Spleen (tissue), 11 donors: ENCODE measurements around the gene SAP130. TPM values are rescaled to one million over a fixed set of nuclear protein-coding genes. Genes with fewer than 3 reads are reported as not detected.

ENCODE experiments used
- DNase-seq: peaks from one replicate; pipeline ENCODE4 v3.0.0-alpha.2; 2020
- H3K27ac ChIP-seq, 8 donors: fragments of 200-600 bp; sonication (generic) in 7 of 8; 1 replicate in 4 of 8; 2 replicates in 4 of 8; pipeline versions ENCODE4 v1.5.0 to v1.8.0; 2016 to 2021; ENCODE audit warnings: inconsistent platforms in 4 of 8, mild to moderate bottlenecking in 4 of 8, moderate library complexity in 1 of 8
- H3K27me3 ChIP-seq, 7 donors: fragments of 200-600 bp; sonication (generic) in 6 of 7; replicated peaks in 1 of 7; 1 replicate in 4 of 7; 2 replicates in 3 of 7; pipeline versions ENCODE4 v1.5.0 to v1.8.0; 2016 to 2021; ENCODE audit warnings: inconsistent platforms in 3 of 7, mild to moderate bottlenecking in 1 of 7
- H3K36me3 ChIP-seq, 6 donors: fragments of 200-600 bp; sonication (generic) in 5 of 6; 1 replicate in 4 of 6; 2 replicates in 2 of 6; pipeline versions ENCODE4 v1.5.0 to v1.8.0; 2016 to 2021; ENCODE audit warnings: inconsistent platforms in 2 of 6
- H3K4me1 ChIP-seq, 6 donors: fragments of 200-600 bp; sonication (generic) in 5 of 6; 1 replicate in 3 of 6; 2 replicates in 3 of 6; pipeline versions ENCODE4 v1.5.0 to v1.8.0; 2016 to 2021; ENCODE audit warnings: inconsistent platforms in 3 of 6
- H3K4me3 ChIP-seq, 8 donors: fragments of 200-600 bp; sonication (generic) in 7 of 8; 1 replicate in 4 of 8; 2 replicates in 4 of 8; pipeline versions ENCODE4 v1.5.0 to v1.8.0; 2016 to 2021; ENCODE audit warnings: inconsistent platforms in 4 of 8, mild to moderate bottlenecking in 4 of 8, moderate library complexity in 2 of 8
- H3K9me3 ChIP-seq, 8 donors: fragments of 200-600 bp; sonication (generic) in 7 of 8; 1 replicate in 4 of 8; 2 replicates in 4 of 8; pipeline versions ENCODE4 v1.5.0 to v1.8.0; 2016 to 2021; ENCODE audit warnings: inconsistent platforms in 4 of 8
- CTCF ChIP-seq, 11 experiments: fragments of 200-600 bp in 7 of 11; fragments of 450-650 bp in 4 of 11; sonication (generic) in 4 of 11; IDR thresholded peaks in 8 of 11; conservative IDR thresholded peaks in 3 of 11; 1 replicate in 7 of 11; 2 replicates in 4 of 11; pipeline versions ENCODE4 v1.4.0 to v1.8.0; 2016 to 2021; ENCODE audit warnings: antibody characterized with exemption in 11 of 11, inconsistent platforms in 4 of 11, mild to moderate bottlenecking in 1 of 11
- POLR2A ChIP-seq, 3 donors: fragments of 450-650 bp; IDR thresholded peaks; one replicate each; pipeline ENCODE4 v1.5.1; 2017; ENCODE audit warnings: antibody characterized with exemption in 3 of 3, mild to moderate bottlenecking in 1 of 3
- POLR2AphosphoS5 ChIP-seq, 3 donors: sonication (generic); formaldehyde crosslinking; IDR thresholded peaks; one replicate each; pipeline ENCODE4 v1.5.1; 2017; ENCODE audit warnings: antibody characterized with exemption in 3 of 3
- WGBS, 5 donors: extraction: QIAGEN DNeasy Blood & Tissue Kit in 3 of 5; methylation state at CpG; one replicate each; pipeline versions ENCODE4 v1.1.5 to v1.1.7; 2013 to 2018; 5-methylcytosine and 5-hydroxymethylcytosine counted together
- intact Hi-C: fragments of 100-400 bp; cut with DNase I; formaldehyde crosslinking; loops from one replicate; pipeline ENCODE4 v1.15.0; 2023; ENCODE audit warnings: low total_unique reads
- polyA plus RNA-seq, 3 donors: library from polyadenylated mRNA; stranded (reverse); fragments of 200-250 nt; gene quantifications; one replicate each; pipeline ENCODE4 v1.2.1, GENCODE V29; 2013
- total RNA-seq, 7 donors: library from RNA; depleted of rRNA in 3 of 7; stranded (reverse); fragments of >200 nt in 3 of 7; fragmentation: NEBNext Ultra II Directional in 4 of 7; extraction: Animal tissue kit (Norgen Biotek cat#: 25700) in 4 of 7; gene quantifications; one replicate each; pipeline versions ENCODE4 v1.1.0 to v1.2.1, GENCODE V29; 2016 to 2021
- donor health status: healthy with polysubstance abuse.
- donor health status: DM: no; HTN: no; CAD: no; lungs with moderate emphysema.
- donor health status: DM: no; HTN: no; CAD: no.
- donor health status: Bipolar disorder and iron deficiency.
- donor health status: healthy.
- donor health status: DM: no; HTN: no; CAD: no.
- donor health status: DM: yes; HTN: yes; CAD: no.

SAP130 gene
- total and polyA plus RNA-seq, 10 donors = 3.6 to 23.5 (median 16.5) TPM

- H3K36me3 ChIP-seq = peaks cover 6 to 55% (median 51%) of the 10 kb centered on the region in 6 donors
- H3K4me1 ChIP-seq = no peaks in the 10 kb centered on the region
- intact Hi-C loops = no loop called here
- DNase-seq = no peak
- TF ChIP-seq CTCF (IDR thresholded peaks at IDR 0.05 in 8 of 11, conservative IDR thresholded peaks at IDR 0.05 in 3 of 11) (no peak), POLR2AphosphoS5 (IDR thresholded peaks at IDR 0.05) (no peak), POLR2A (IDR thresholded peaks at IDR 0.05) (no peak)
- H3K4me3 ChIP-seq = no peak overlapping the region
- WGBS, 5 donors = 84 to 91% (median 87%) methylated on average over 12 of the region's 12 CpGs
- no peak overlapping the region for H3K27ac ChIP-seq
- no peaks in the 10 kb centered on the region for H3K27me3 ChIP-seq
- H3K9me3 ChIP-seq = no peaks in the 10 kb centered on the region
Measured at GRCh38 chr2:127940641-127941040, 87.2 kb downstream of the SAP130 start.

GRCh38 chr2:127935337-127935736 is 92.5 kb downstream of the SAP130 start:
- H3K4me3 ChIP-seq = no peak overlapping the region
- H3K27ac ChIP-seq = no peak overlapping the region
- no peaks in the 10 kb centered on the region for H3K4me1 ChIP-seq
- no peak for DNase-seq
- intact Hi-C loops = no loop called here
- peaks cover 0 to 2% (median under 1%) of the 10 kb centered on the region in 6 donors for H3K36me3 ChIP-seq
- 84 to 92% (median 91%) methylated on average over 6 of the region's 6 CpGs for WGBS, 5 donors
- no peaks in the 10 kb centered on the region for H3K9me3 ChIP-seq
- TF ChIP-seq POLR2AphosphoS5 (IDR thresholded peaks at IDR 0.05) (no peak), POLR2A (IDR thresholded peaks at IDR 0.05) (no peak), CTCF (IDR thresholded peaks at IDR 0.05 in 8 of 11, conservative IDR thresholded peaks at IDR 0.05 in 3 of 11) (no peak)
- no peaks in the 10 kb centered on the region for H3K27me3 ChIP-seq

GRCh38 chr2:127932199-127932876 is 95.5 kb downstream of the SAP130 start:
- no peaks in the 10 kb centered on the region for H3K27me3 ChIP-seq
- H3K36me3 ChIP-seq = no peaks in the 10 kb centered on the region
- H3K4me3 ChIP-seq = no peak overlapping the region
- WGBS, 5 donors = 65 to 89% (median 76%) methylated on average over 7 of the region's 7 CpGs
- no peaks in the 10 kb centered on the region for H3K9me3 ChIP-seq
- H3K27ac ChIP-seq = no peak overlapping the region
- no peak for DNase-seq
- TF ChIP-seq POLR2AphosphoS5 (IDR thresholded peaks at IDR 0.05) (no peak), CTCF (IDR thresholded peaks at IDR 0.05 in 8 of 11, conservative IDR thresholded peaks at IDR 0.05 in 3 of 11) (no peak), POLR2A (IDR thresholded peaks at IDR 0.05) (no peak)
- no peaks in the 10 kb centered on the region for H3K4me1 ChIP-seq
- intact Hi-C loops = no loop called here

- H3K9me3 ChIP-seq = no peaks in the 10 kb centered on the region
- H3K4me3 ChIP-seq = no peak overlapping the region
- peaks cover 0 to 4% (median 0%) of the 10 kb centered on the region in 7 donors for H3K27me3 ChIP-seq
- no peak overlapping the region for H3K27ac ChIP-seq
- intact Hi-C loops = no loop called here
- H3K4me1 ChIP-seq = no peaks in the 10 kb centered on the region
- no peak for TF ChIP-seq CTCF (IDR thresholded peaks at IDR 0.05 in 8 of 11, conservative IDR thresholded peaks at IDR 0.05 in 3 of 11)
- no peak for TF ChIP-seq POLR2AphosphoS5 (IDR thresholded peaks at IDR 0.05)
- no peak for TF ChIP-seq POLR2A (IDR thresholded peaks at IDR 0.05)
- H3K36me3 ChIP-seq = no peaks in the 10 kb centered on the region
- 81 to 97% (median 94%) methylated on average over 1 of the region's 1 CpG for WGBS, 5 donors
- DNase-seq = no peak
Measured at GRCh38 chr2:127929449-127929848, 98.4 kb downstream of the SAP130 start.
